Measurements from ENCODE around the gene EIF4G3. TPM values are rescaled to one million over a fixed set of nuclear protein-coding genes. Genes with fewer than 3 reads are reported as not detected.
"Not testable (repeated sequence)": the region's sequence is repeated elsewhere in the genome, so short reads cannot be mapped to it uniquely, and the experiment has no call there.

The EIF4G3 gene
- total RNA-seq, 4 donors from 2014 or later = 82.1 to 143 (median 101) TPM

DNA sequence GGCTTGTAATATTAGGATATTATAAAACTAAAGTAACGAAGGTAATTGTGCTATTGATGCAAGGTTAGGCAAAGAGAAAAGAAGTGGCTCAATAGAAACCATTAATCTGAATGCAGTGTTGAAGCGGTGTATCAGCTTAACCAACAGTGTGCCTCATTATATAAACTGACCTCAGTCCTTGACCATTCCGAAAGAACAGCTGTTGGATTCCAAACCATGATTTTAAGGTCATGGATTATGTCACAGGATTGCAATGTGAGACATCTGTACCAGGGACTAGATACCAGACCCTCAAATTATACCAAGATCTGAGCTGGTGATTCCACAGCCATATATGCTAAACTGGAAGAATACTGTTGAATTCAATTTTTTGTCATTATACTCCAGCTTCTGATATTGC lies 255.4 kb downstream of the EIF4G3 start:
- no peak for DNase-seq
- Histone ChIP-seq H3K4me1 (no peaks in the 10 kb centered on the region), H3K27ac (no peak overlapping the region), H3K36me3 (no peaks in the 10 kb centered on the region), H3K4me3 (no peak overlapping the region), H3K9me3 (no peaks in the 10 kb centered on the region), H3K27me3 (no peaks in the 10 kb centered on the region)
- TF ChIP-seq EP300 (IDR thresholded peaks at IDR 0.05; ENCODE audit: low read depth) = no peak
- TF ChIP-seq, protein P1, sequence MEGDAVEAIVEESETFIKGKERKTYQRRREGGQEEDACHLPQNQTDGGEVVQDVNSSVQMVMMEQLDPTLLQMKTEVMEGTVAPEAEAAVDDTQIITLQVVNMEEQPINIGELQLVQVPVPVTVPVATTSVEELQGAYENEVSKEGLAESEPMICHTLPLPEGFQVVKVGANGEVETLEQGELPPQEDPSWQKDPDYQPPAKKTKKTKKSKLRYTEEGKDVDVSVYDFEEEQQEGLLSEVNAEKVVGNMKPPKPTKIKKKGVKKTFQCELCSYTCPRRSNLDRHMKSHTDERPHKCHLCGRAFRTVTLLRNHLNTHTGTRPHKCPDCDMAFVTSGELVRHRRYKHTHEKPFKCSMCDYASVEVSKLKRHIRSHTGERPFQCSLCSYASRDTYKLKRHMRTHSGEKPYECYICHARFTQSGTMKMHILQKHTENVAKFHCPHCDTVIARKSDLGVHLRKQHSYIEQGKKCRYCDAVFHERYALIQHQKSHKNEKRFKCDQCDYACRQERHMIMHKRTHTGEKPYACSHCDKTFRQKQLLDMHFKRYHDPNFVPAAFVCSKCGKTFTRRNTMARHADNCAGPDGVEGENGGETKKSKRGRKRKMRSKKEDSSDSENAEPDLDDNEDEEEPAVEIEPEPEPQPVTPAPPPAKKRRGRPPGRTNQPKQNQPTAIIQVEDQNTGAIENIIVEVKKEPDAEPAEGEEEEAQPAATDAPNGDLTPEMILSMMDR (IDR thresholded peaks at IDR 0.05) = no peak
- no peak for TF ChIP-seq POLR2AphosphoS5 (IDR thresholded peaks at IDR 0.05)
- no peak for TF ChIP-seq POLR2A (IDR thresholded peaks at IDR 0.05)
- WGBS, 2 donors (ENCODE audit: low coverage in 1 of 2) = 84 to 95% methylated on average over 3 of the region's 3 CpGs
- in situ Hi-C loops (cut with MboI; ENCODE audit: low pct_ligation_motif_present in 1 of 4, low pct_unique_long_range_greater_than_20kb in 1 of 4, low sequenced_read_pairs in 3 of 4) (no loop called here), intact Hi-C loops (cut with DNase I; ENCODE audit: low total_unique reads) (no loop called here)

DNA sequence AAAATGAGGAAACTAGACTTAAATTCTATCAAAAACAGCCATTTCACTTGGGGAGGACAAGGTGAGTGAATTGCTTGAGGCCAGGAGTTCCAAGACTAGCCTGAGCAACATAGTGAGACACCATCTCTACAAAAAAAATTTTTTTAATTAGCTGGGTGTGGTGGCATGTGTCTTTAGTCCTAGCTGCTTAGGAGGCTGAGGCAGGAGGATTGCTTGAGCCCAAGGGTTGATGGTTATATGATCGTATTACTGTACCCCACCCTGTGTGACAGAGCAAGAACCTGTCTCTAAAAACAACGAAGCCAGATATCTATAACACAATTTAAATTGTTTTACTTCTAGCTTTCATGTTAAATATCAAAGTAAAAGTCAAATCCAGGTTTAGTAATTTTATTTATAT lies 263.5 kb downstream of the EIF4G3 start:
- no peaks in the 10 kb centered on the region for H3K9me3 ChIP-seq
- H3K27ac ChIP-seq = no peak overlapping the region
- intact Hi-C loops (cut with DNase I; ENCODE audit: low total_unique reads) (no loop called here), in situ Hi-C loops (cut with MboI; ENCODE audit: low pct_ligation_motif_present in 1 of 4, low pct_unique_long_range_greater_than_20kb in 1 of 4, low sequenced_read_pairs in 3 of 4) (no loop called here)
- TF ChIP-seq POLR2AphosphoS5 (IDR thresholded peaks at IDR 0.05) = no peak
- no peak for TF ChIP-seq POLR2A (IDR thresholded peaks at IDR 0.05)
- TF ChIP-seq, protein P1 (IDR thresholded peaks at IDR 0.05) = no peak
- TF ChIP-seq EP300 (IDR thresholded peaks at IDR 0.05; ENCODE audit: low read depth) = no peak
- H3K4me3 ChIP-seq = no peak overlapping the region
- 80 to 86% methylated on average over 1 to 2 of the region's 2 CpGs for WGBS, 2 donors (ENCODE audit: low coverage in 1 of 2)
- DNase-seq = peak; percentile 13
- H3K27me3 ChIP-seq = no peaks in the 10 kb centered on the region
- H3K36me3 ChIP-seq = no peaks in the 10 kb centered on the region
- no peaks in the 10 kb centered on the region for H3K4me1 ChIP-seq

DNA sequence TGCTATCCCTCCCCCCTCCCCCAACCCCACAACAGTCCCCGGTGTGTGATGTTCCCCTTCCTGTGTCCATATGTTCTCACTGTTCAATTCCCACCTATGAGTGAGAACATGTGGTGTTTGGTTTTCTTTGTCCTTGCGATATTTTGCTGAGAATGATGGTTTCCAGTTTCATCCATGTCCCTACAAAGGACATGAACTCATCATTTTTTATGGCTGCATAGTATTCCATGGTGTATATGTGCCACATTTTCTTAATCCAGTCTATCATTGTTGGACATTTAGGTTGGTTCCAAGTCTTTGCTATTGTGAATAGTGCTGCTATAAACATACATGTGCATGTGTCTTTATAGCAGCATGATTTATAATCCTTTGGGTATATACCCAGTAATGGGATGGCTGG lies 269.2 kb downstream of the EIF4G3 start:
- H3K27me3 ChIP-seq; DNase-seq; H3K9me3 ChIP-seq; H3K36me3 ChIP-seq; in situ Hi-C loops (cut with MboI; ENCODE audit: low pct_ligation_motif_present in 1 of 4, low pct_unique_long_range_greater_than_20kb in 1 of 4, low sequenced_read_pairs in 3 of 4); H3K27ac ChIP-seq; H3K4me3 ChIP-seq; H3K4me1 ChIP-seq; intact Hi-C loops (cut with DNase I; ENCODE audit: low total_unique reads): not testable (repeated sequence)
- WGBS, 2 donors (ENCODE audit: low coverage in 1 of 2) = 96% methylated on average over 2 of the region's 2 CpGs; no CpG with 5 or more reads in 1 of the 2 donors

DNA sequence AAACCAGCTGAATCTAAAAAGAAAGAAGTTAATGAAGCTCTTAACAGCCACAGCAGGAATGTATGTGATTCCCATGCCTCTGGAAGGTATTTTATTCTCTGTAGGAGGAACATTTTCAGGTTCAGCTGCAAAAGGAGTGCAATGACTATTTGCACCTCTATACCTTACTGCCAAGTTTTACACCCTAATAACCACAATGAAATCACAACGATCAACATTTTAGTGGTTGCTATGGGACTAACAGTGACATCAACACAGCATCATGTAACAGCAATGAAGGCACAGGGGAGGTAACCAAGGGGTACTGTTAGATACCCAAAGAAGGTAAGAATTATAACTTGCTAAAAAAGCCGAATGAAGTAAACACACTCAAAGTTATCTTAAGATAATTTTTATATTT lies 273.3 kb downstream of the EIF4G3 start:
- WGBS, 2 donors (ENCODE audit: low coverage in 1 of 2) = 67 to 68% methylated on average over 2 of the region's 2 CpGs
- in situ Hi-C loops (cut with MboI; ENCODE audit: low pct_ligation_motif_present in 1 of 4, low pct_unique_long_range_greater_than_20kb in 1 of 4, low sequenced_read_pairs in 3 of 4) (no loop called here), intact Hi-C loops (cut with DNase I; ENCODE audit: low total_unique reads) (no loop called here)
- no peak overlapping the region for H3K4me3 ChIP-seq
- H3K27me3 ChIP-seq = no peaks in the 10 kb centered on the region
- no peaks in the 10 kb centered on the region for H3K9me3 ChIP-seq
- H3K36me3 ChIP-seq = no peaks in the 10 kb centered on the region
- H3K4me1 ChIP-seq = no peaks in the 10 kb centered on the region
- DNase-seq = no peak
- TF ChIP-seq, protein P1 (IDR thresholded peaks at IDR 0.05) = no peak
- TF ChIP-seq POLR2AphosphoS5 (IDR thresholded peaks at IDR 0.05) = no peak
- no peak for TF ChIP-seq EP300 (IDR thresholded peaks at IDR 0.05; ENCODE audit: low read depth)
- TF ChIP-seq POLR2A (IDR thresholded peaks at IDR 0.05) = no peak
- H3K27ac ChIP-seq = no peak overlapping the region

DNA sequence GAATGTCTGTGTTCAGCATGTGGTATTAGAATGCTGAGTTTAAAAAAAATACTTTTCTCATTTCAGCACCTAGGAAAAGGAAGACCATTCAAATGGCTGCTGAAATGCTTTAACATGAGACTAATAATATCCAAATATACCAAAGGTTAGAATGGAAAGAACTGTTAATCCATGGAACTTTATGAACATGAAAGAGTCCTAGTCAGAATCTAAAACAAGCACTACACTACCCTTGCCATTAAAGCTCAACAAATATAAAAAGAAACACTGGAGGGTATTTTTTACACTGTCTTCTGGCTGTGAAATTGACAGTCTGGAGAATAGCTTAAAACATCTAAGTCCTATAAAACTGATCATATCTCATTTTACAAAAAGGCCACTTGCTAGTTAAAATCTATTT lies 276.6 kb downstream of the EIF4G3 start:
- TF ChIP-seq POLR2AphosphoS5 (IDR thresholded peaks at IDR 0.05) (no peak), EP300 (IDR thresholded peaks at IDR 0.05; ENCODE audit: low read depth) (no peak), POLR2A (IDR thresholded peaks at IDR 0.05) (no peak)
- TF ChIP-seq, protein P1 (IDR thresholded peaks at IDR 0.05) = no peak
- H3K9me3 ChIP-seq = no peaks in the 10 kb centered on the region
- no peaks in the 10 kb centered on the region for H3K36me3 ChIP-seq
- no peak overlapping the region for H3K27ac ChIP-seq
- H3K4me3 ChIP-seq = no peak overlapping the region
- no peaks in the 10 kb centered on the region for H3K27me3 ChIP-seq
- intact Hi-C loops (cut with DNase I; ENCODE audit: low total_unique reads) = no loop called here
- H3K4me1 ChIP-seq = peaks cover 0 to 12% (median 5%) of the 10 kb centered on the region in 4 donors
- DNase-seq = no peak
- in situ Hi-C loops (cut with MboI; ENCODE audit: low pct_ligation_motif_present in 1 of 4, low pct_unique_long_range_greater_than_20kb in 1 of 4, low sequenced_read_pairs in 3 of 4) = no loop called here

Measured in transverse colon (tissue), 4 donors.